GM18520 (cell line): ENCODE data around the gene URM1.

Source experiments
- ATAC-seq: cut with Tn5 transposase; IDR thresholded peaks from one replicate; pipeline ENCODE4 v1.9.1; 2021; ENCODE audit not compliant: unreplicated experiment

Gene URM1

DNA sequence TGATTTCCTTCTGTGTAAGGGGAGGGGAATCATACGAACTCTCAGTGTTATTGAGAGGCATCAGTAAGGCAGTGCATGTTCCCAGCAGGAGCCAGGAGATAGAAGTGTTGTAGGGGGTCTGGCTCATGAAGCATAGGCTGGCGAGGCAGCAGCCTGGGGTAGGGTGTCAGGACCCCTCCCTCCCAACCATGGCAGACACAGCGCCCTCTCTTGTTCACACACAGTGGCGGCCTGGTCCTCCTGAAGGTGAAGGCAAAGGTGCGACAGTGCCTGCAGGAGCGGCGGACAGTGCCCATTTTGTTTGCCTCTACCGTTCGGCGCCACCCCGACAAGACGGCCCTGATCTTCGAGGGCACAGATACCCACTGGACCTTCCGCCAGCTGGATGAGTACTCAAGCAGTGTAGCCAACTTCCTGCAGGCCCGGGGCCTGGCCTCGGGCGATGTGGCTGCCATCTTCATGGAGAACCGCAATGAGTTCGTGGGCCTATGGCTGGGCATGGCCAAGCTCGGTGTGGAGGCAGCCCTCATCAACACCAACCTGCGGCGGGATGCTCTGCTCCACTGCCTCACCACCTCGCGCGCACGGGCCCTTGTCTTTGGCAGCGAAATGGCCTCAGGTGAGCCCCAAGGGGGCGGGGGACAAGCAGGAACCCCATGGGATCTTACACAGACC, 26.1 kb upstream of the URM1 start:
- no peak for ATAC-seq

DNA sequence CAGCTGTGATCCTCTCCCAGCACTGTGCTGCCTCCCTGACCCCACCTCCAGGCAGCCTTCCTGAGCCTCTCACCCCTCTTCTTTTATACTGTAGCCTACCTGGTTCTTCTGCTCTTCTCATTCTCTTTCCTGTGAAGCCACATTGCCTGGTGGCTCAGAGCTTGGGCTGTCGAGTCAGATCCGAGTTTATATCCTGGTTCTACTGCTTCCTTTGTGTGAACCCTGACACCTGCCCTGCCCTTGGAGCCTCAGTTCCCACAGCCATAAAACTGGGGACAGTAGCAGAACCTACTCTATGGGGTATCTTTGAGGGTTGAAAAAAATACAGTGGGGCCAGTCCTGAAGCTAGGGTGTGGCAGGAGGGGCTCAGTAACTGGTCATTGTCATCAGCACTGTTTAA, 22.0 kb upstream of the URM1 start:
- no peak for ATAC-seq

- ATAC-seq, result no peak
Measured at GRCh38 chr9:128349772-128350171, 21.4 kb upstream of the URM1 start.

GRCh38 chr9:128355451-128355850, 15.7 kb upstream of the URM1 start:
- no peak for ATAC-seq

DNA sequence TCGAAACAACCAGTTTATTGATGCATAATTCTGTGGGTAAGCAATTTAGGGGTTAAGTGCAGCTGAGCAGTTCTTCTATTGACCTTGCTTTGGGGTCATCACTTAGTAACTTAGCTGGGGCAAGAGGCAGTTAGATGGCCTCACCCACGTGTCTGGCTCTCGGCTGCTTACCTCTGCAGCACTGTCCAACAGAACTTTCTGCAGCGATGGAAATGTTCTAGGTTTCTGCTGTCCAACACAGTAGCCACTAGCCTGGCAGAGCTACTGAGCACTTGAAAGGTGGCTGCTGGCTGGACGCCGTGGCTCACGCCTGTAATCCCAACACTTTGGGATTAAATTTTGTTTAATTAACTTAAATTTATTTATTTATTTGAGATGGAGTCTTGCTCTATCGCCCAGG, 13.1 kb upstream of the URM1 start:
- no peak for ATAC-seq

GRCh38 chr9:128358861-128359260, 12.3 kb upstream of the URM1 start:
- ATAC-seq, result no peak

- no peak for ATAC-seq
Measured at GRCh38 chr9:128360826-128361225, 10.3 kb upstream of the URM1 start.

GRCh38 chr9:128361296-128361985, 9.7 kb upstream of the URM1 start:
- no peak for ATAC-seq

GRCh38 chr9:128361986-128362646, 9.1 kb upstream of the URM1 start:
- ATAC-seq, result no peak

DNA sequence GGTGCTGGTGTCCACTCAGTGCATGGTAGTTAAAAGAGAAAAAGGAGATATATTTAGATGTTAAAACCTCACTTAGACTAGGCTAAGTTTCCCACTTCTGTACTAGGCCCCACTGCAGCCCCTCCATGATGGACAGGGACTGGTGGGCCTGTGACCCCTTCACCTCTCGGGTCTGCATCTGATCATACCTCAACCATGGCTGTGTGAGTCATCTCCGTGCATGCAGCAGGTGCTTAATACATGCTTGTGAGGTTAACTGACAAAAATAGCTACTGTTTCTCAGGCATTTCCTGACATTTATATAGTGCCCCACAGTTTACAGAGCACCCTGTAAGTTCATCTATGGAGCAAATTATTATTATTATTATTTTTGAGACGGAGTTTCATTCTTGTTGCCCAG, 8.4 kb upstream of the URM1 start:
- no peak for ATAC-seq

DNA sequence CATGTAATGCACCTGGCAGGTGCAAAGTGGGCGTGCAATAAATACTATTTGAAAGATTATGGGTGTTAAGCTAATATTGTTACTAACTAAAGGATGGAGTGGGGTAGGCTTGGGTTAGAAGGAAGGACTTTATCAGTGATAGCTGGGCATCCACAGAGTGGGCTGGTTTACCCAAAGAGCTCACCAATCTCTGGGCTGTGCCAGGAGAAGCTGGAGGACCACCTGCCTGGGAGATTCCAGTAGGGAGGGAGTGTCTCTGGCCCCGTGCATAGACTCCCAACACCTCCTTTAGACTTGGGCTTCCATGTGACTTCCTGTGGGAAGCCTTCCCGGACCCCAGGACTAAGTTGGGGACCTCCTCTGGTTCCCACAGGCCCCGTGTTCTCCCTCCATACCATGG, 5.6 kb upstream of the URM1 start:
- ATAC-seq, result no peak

- ATAC-seq, result no peak
Measured at GRCh38 chr9:128369024-128369706, 2.0 kb upstream of the URM1 start.

- ATAC-seq, result no peak
Measured at GRCh38 chr9:128370367-128370751, 815 bp upstream of the URM1 start.

DNA sequence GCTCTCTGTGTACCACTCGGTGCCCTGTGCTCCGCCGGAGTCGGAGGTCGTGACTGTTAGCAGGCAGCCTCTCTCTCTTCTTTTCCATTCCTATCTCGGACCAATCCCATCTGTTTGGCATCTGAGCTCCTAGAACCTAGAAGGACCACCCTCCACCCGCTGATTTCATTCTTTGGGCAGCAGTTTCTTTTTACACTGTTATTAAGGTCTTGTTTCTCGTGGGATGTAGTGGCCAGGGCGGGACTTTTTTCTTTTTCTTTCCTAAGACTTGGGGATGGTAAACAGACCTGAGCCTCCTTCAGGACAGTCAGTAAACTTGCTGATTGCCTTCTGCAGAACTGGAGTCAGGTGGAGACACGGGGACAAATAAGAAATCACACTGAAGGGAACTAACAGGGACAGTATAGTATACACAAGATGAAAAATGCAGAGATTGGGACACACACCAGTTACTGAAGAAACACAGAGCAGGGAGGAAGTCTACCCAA, 500 bp downstream of the URM1 start:
- no peak for ATAC-seq

DNA sequence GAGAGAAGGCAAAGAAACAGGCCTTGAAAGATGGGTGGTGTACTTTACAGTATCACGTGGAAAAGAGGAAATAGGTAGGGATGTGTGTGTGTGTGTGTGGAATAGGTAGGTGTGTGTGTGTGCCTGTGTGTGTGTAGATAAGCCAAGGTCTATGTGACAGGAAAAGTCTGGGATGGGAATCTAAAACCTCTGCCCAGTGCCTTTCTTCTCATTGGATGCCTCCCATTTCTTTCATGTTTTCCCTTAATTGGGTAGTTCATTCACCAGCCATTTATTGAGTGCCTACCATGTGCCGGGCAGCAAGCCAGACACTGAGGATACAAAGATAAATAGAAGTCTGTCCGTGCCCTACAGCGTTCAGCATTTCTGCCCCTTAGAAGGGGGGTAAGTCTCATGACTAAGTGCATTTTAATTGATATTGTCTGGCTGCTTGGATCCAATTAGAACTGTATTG, 1.0 kb downstream of the URM1 start:
- no peak for ATAC-seq

GRCh38 chr9:128372784-128373183, 1.6 kb downstream of the URM1 start:
- ATAC-seq, result no peak

- no peak for ATAC-seq
Measured at GRCh38 chr9:128374221-128374675, 3.1 kb downstream of the URM1 start.

GRCh38 chr9:128375865-128376264, 4.7 kb downstream of the URM1 start:
- no peak for ATAC-seq

DNA sequence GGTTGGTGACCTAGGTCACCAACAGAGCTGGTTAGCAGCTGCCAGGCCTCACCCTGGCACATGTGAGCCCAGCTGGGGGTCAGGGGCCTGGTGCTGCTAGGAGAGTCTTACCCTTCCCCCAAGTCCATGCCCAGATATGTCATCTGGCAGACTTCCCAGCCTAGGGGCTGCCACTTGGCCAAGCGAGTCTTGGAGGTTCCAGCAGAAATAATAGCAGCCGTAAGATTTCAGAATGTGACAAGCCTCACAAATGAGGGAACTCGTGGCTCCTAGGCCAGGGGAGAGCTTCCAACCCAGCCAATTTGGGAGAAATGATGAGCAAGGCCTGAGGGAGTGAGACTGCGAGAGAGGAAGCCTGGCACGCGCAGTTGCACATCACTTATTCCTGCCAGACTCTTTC, 11.1 kb downstream of the URM1 start:
- no peak for ATAC-seq

DNA sequence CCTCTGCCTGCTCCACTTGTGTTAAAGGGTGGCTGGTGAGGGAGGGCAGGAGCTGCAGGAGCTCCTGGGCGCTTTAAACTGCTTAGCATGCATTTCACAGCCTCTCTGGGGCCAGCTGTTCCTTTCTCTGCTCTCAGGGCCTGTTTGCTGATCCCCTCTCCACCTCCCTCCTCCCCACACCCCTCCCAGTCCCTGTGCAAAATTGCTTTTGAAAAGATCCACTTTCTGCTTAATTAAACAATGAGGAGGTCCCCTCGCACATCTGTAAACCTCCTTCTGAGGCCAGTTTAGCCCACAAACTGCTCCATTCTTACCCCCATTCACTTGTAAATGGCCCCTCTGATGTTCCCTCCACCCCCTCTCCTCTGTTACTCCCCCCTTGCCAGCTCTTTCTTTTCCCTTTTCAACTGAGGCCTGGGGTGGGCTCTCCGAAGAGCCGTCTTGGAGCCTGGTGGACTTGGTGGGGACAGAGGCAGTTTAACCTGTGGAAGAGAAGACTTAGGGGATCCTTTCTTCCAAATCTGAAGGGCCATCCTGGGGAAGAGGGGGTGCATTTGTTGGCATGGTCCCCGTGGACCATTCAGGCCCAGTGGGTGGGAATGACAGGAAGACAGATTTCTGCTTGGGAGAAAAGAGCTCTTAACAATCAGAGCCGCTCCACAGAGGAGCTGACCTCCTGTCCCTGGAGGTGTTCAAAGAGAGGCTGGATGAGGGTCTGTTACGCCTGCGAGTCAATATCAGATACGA, 12.0 kb downstream of the URM1 start:
- ATAC-seq, result no peak

GRCh38 chr9:128383791-128384190, 12.6 kb downstream of the URM1 start:
- ATAC-seq, result no peak
